MM.1S (cell line): Measurements from ENCODE around the gene PLPPR4.

ENCODE experiments used
- DNase-seq: peaks from one replicate; pipeline ENCODE4 v3.0.0-alpha.2; 2015
- H2AFZ ChIP-seq: fragments of 300-600 bp; sonication (generic); 2 replicates; pipeline ENCODE4 v1.6.0; 2016; ENCODE audit warnings: antibody characterized with exemption, low read length
- H3F3A ChIP-seq: fragments of 300-600 bp; sonication (generic); 2 replicates; pipeline ENCODE4 v1.6.1; 2016; ENCODE audit warnings: mild to moderate bottlenecking, antibody characterized with exemption, low read length, moderate library complexity, mixed read lengths; ENCODE audit not compliant: insufficient read depth
- H3K27ac ChIP-seq: fragments of 300-600 bp; sonication (generic); 2 replicates; pipeline ENCODE4 v1.5.1; 2016; ENCODE audit warnings: mild to moderate bottlenecking, low read length
- H3K27me3 ChIP-seq: fragments of 300-600 bp; sonication (generic); replicated peaks from 2 replicates; pipeline ENCODE4 v1.6.0; 2016; ENCODE audit warnings: low read length; ENCODE audit not compliant: insufficient read depth
- H3K36me3 ChIP-seq: fragments of 300-600 bp; sonication (generic); replicated peaks from 2 replicates; pipeline ENCODE4 v1.6.1; 2016; ENCODE audit warnings: mild to moderate bottlenecking, low read length, mixed read lengths; ENCODE audit not compliant: insufficient read depth
- H3K4me1 ChIP-seq: fragments of 300-600 bp; sonication (generic); 2 replicates; pipeline ENCODE4 v1.6.1; 2016; ENCODE audit warnings: low read length, mixed read lengths
- H3K4me2 ChIP-seq: fragments of 300-600 bp; sonication (generic); 2 replicates; pipeline ENCODE4 v1.6.0; 2016; ENCODE audit warnings: low read depth, low read length
- H3K4me3 ChIP-seq: fragments of 300-600 bp; sonication (generic); 2 replicates; pipeline ENCODE4 v1.5.1; 2016; ENCODE audit warnings: low read length, mixed read lengths
- H3K79me2 ChIP-seq: fragments of 300-600 bp; sonication (generic); 2 replicates; pipeline ENCODE4 v1.6.1; 2016; ENCODE audit warnings: mixed run types, low read length, mixed read lengths
- H3K9ac ChIP-seq: fragments of 300-600 bp; sonication (generic); 2 replicates; pipeline ENCODE4 v1.6.1; 2016; ENCODE audit warnings: low read length, mixed read lengths
- H3K9me2 ChIP-seq: fragments of 300-600 bp; sonication (generic); replicated peaks from 2 replicates; pipeline ENCODE4 v1.6.1; 2016; ENCODE audit warnings: mild to moderate bottlenecking, low read length, mixed read lengths; ENCODE audit not compliant: insufficient read depth
- H3K9me3 ChIP-seq: fragments of 300-600 bp; sonication (generic); replicated peaks from 2 replicates; pipeline ENCODE4 v1.6.1; 2016; ENCODE audit warnings: mild to moderate bottlenecking, low read length, mixed read lengths; ENCODE audit not compliant: insufficient read depth
- H4K20me1 ChIP-seq: fragments of 300-600 bp; sonication (generic); 2 replicates; pipeline ENCODE4 v1.6.1; 2016; ENCODE audit warnings: mild to moderate bottlenecking, low read length, moderate library complexity, mixed read lengths; ENCODE audit not compliant: insufficient read depth
- CTCF ChIP-seq: fragments of 300-600 bp; sonication (generic); IDR thresholded peaks from 2 replicates; pipeline ENCODE4 v1.5.1; 2016; ENCODE audit warnings: antibody characterized with exemption, low read length, mixed read lengths
- EZH2 ChIP-seq: fragments of 300-600 bp; sonication (generic); optimal IDR thresholded peaks from 2 replicates; pipeline ENCODE3; 2017; ENCODE audit warnings: low read depth, mild to moderate bottlenecking, antibody characterized with exemption, low read length, mixed read lengths
- EZH2phosphoT487 ChIP-seq: fragments of 300-600 bp; sonication (generic); IDR thresholded peaks from 2 replicates; pipeline ENCODE4 v1.6.1; 2018; ENCODE audit warnings: antibody characterized with exemption, low read length

Gene PLPPR4

GRCh38 chr1:99347041-99347684, 82.9 kb downstream of the PLPPR4 start:
- DNase-seq: no peak
- no peaks in the 10 kb centered on the region for H3F3A ChIP-seq
- TF ChIP-seq CTCF (no peak), EZH2 (no peak), EZH2phosphoT487 (no peak)

GRCh38 chr1:99348397-99349132, 84.3 kb downstream of the PLPPR4 start:
- Histone ChIP-seq H3K4me3 (no peak overlapping the region), H3K79me2 (no peaks in the 10 kb centered on the region), H3K9me2 (no peaks in the 10 kb centered on the region), H3K4me1 (no peaks in the 10 kb centered on the region), H3F3A (no peaks in the 10 kb centered on the region), H3K27ac (no peak overlapping the region), H3K9ac (no peak overlapping the region), H4K20me1 (no peaks in the 10 kb centered on the region), H3K36me3 (no peaks in the 10 kb centered on the region), H3K27me3 (no peaks in the 10 kb centered on the region), H2AFZ (no peak overlapping the region), H3K4me2 (no peak overlapping the region), H3K9me3 (no peaks in the 10 kb centered on the region)
- DNase-seq: no peak
- TF ChIP-seq EZH2 (no peak), CTCF (no peak), EZH2phosphoT487 (no peak)

More at GRCh38 chr1:99347041-99347684, 82.9 kb downstream of the PLPPR4 start:
- Histone ChIP-seq H3K9me2 (no peaks in the 10 kb centered on the region), H3K4me3 (no peak overlapping the region), H4K20me1 (no peaks in the 10 kb centered on the region), H3K79me2 (no peaks in the 10 kb centered on the region), H3K9me3 (no peaks in the 10 kb centered on the region), H3K4me2 (no peak overlapping the region), H3K27ac (no peak overlapping the region), H3K36me3 (no peaks in the 10 kb centered on the region), H3K27me3 (no peaks in the 10 kb centered on the region), H3K4me1 (no peaks in the 10 kb centered on the region), H3K9ac (no peak overlapping the region), H2AFZ (no peak overlapping the region)

GRCh38 chr1:99352821-99353220, 88.5 kb downstream of the PLPPR4 start:
- H3K4me2 ChIP-seq: no peak overlapping the region
- H3K27ac ChIP-seq: no peak overlapping the region
- no peaks in the 10 kb centered on the region for H3F3A ChIP-seq
- no peak overlapping the region for H3K4me3 ChIP-seq
- H3K9ac ChIP-seq: no peak overlapping the region
- no peaks in the 10 kb centered on the region for H3K9me3 ChIP-seq
- no peak overlapping the region for H2AFZ ChIP-seq
- no peak for DNase-seq
- TF ChIP-seq EZH2: no peak
- no peak for TF ChIP-seq CTCF
- TF ChIP-seq EZH2phosphoT487: no peak
- no peaks in the 10 kb centered on the region for H4K20me1 ChIP-seq
- H3K4me1 ChIP-seq: no peaks in the 10 kb centered on the region
- H3K36me3 ChIP-seq: no peaks in the 10 kb centered on the region
- H3K9me2 ChIP-seq: no peaks in the 10 kb centered on the region
- H3K79me2 ChIP-seq: no peaks in the 10 kb centered on the region
- H3K27me3 ChIP-seq: no peaks in the 10 kb centered on the region
